Astrocyte of the spinal cord (primary cell): Measurements from ENCODE around the gene CCDC159.
"Not testable (repeated sequence)": the region's sequence is repeated elsewhere in the genome, so short reads cannot be mapped to it uniquely, and the experiment has no call there.

Experiments
- DNase-seq: peaks from one replicate; pipeline ENCODE4 v3.0.0; 2011; ENCODE audit warnings: low read depth, low spot score
- H3K4me3 ChIP-seq: 2 replicates; pipeline ENCODE4 v1.5.1; 2011; ENCODE audit warnings: low read depth, mild to moderate bottlenecking, low read length, moderate library complexity
- in situ Hi-C: cut with HindIII; loops from 2 replicates; pipeline ENCODE4 v1.10.0; 2017; ENCODE audit warnings: low sequenced_read_pairs
- TF ChIP-seq, protein P1 (sequence below): IDR thresholded peaks from 2 replicates; pipeline ENCODE4 v1.5.1; 2012; ENCODE audit warnings: low read depth, mild to moderate bottlenecking, low read length, inconsistent platforms

The CCDC159 gene

DNA sequence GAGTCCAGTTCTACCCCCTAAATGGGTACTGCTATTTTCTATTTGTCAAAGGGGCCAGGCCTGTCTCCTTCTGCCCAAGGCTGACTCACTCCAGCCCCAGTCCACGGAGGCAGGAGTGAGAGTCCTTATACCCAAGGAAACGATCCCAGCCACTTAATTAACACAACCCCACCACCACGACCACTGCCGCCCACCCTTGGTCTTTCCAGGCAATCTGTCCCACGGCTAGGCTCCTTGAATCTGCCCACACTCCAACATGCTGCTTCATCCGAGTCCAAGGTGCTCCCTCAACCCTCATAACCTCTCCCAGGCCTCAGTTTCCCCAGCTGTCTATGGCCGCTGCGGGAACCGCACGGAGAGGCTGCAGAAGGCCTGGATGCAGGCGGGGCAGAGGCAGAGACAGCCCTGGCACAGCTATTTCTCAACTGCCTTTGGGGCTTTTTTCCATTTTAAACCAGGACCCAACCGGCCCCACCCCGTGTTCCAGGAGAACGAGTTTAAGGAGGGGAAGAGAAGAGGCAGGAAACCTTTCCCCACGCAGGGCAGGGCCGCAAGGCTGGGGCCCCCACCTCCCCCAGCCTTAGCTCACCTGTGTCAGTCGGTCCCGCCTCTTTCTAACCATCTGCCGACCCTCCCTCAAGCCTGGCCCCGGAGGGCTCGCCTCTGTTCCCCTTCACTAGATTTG lies 7.6 kb upstream of the CCDC159 start:
- peak overlapping the region; percentile 47 for H3K4me3 ChIP-seq
- TF ChIP-seq, protein P1, sequence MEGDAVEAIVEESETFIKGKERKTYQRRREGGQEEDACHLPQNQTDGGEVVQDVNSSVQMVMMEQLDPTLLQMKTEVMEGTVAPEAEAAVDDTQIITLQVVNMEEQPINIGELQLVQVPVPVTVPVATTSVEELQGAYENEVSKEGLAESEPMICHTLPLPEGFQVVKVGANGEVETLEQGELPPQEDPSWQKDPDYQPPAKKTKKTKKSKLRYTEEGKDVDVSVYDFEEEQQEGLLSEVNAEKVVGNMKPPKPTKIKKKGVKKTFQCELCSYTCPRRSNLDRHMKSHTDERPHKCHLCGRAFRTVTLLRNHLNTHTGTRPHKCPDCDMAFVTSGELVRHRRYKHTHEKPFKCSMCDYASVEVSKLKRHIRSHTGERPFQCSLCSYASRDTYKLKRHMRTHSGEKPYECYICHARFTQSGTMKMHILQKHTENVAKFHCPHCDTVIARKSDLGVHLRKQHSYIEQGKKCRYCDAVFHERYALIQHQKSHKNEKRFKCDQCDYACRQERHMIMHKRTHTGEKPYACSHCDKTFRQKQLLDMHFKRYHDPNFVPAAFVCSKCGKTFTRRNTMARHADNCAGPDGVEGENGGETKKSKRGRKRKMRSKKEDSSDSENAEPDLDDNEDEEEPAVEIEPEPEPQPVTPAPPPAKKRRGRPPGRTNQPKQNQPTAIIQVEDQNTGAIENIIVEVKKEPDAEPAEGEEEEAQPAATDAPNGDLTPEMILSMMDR: no peak
- in situ Hi-C loops: no loop called here
- DNase-seq: no peak

DNA sequence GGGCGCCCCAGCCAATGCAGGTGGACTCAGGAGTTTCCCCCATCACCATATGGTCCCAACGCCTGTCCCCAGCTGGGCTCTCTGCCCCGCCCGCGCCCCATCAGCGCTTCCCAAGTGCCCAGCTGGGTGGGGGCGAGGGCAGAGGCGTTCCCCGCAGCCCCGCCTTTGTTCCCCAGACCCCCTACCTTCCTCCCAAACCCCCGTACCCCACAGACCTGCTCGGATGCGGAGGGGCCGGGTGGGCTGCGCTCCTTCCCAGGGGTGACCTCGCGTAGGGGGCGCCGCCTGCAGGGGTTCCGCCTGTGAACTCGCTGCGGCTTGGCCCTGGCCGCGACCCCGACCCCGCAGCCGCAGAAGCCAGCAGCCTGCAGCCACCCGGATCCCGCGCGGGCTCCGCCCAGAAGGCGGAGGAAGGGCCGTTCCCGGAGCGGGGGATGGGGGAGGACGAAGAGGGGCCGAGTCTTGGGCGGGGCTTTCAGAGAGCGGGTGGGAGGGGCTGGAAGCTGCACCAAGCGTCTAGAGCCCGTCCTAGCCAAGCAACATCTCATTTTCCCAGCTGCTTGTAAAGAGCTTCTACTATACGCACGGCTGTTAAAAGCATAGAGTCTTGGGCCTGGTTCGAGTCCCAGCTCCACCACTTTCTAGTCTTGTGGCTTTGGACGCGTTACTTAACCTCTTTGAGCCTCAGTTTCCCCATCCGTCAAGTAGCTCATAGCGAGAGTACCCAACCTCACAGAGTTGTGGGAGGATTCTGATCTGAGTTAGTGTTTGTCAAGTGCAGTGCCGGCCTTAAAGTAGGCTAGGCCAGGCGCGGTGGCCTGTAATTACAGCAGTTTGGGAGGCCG lies 6.8 kb upstream of the CCDC159 start, which contains the start of gene RAB3D:
Gene RAB3D, minus strand, starts transcription at position 404 of the 845 bp plus-strand sequence. CDS start 2,258 bp downstream, outside the sequence.
- peak; percentile 81 for DNase-seq
- TF ChIP-seq, protein P1: no peak
- H3K4me3 ChIP-seq: peak within 1 kb of the TSS; percentile 47
- in situ Hi-C loops: no loop called here

DNA sequence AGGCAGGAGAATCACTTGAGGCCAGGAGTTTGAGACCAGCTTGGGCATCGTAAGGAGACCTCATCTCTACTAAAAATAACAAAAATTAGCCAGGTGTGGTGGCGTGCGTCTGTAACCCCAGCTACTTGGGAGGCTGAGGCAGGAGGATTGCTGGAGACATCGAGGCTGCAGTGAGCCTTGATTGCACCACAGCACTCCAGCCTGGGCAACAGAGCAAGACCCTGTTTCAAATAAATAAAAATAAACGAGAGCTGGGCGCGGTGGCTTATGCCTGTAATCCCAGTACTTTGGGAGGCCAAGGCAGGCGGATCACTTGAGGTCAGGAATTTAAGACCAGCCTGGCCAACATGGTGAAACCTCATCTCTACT lies 6.2 kb upstream of the CCDC159 start:
- in situ Hi-C loops, H3K4me3 ChIP-seq, DNase-seq: not testable (repeated sequence)

DNA sequence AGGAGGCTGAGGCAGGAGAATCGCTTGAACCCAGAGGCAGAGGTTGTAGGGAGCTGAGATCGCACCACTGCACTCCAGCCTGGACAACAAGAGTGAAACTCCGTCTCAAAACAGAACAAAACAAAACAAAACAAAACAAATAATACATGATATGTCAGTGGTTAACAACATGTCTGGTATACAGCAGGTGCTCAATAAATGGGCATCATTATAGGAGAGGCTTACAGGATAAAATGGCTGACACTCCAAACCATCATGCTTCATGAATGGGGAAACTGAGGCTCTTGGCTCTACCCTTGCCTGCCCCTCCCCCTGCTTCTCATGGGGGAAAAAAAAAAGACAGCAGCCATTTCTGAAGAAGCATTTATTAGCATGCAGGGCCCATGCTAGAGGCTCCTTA lies 3.9 kb upstream of the CCDC159 start:
- no peak overlapping the region for H3K4me3 ChIP-seq
- DNase-seq: no peak
- in situ Hi-C loops: no loop called here
- TF ChIP-seq, protein P1: no peak

DNA sequence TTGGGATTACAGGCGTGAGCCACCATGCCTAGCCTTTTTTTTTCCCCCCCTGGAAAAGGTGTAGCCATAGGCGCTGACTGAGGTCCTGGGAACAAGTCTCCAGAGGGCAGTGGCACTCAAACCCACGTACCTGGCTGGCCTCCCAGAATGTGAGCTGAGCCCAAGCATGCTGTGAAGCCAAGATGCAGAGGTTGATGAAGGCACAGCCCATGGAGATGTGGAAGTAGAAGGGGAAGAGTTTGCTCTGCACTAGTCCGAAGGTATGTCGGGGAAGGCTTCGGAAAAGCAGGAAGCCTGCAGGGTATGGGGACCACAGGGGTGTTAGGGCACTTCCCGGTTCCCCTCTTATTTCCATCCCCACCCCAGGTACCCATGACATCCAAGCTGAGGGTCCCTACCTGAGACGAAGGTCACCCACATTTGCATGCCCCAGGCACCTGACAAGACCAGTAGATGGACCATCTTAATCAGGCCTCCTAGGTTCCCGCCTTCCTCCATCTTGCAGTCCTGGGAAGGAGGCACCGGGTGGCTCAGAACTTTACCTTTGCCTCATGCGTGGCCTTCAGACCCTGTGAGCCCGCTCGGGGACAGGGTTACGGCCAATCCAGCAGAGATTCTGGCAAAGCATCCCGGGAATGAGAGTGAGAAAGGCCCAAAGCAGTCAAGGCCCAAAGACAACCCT lies 1.1 kb upstream of the CCDC159 start:
- in situ Hi-C loops: no loop called here
- DNase-seq: no peak
- peak overlapping the region; percentile 71 for H3K4me3 ChIP-seq
- TF ChIP-seq, protein P1: no peak

DNA sequence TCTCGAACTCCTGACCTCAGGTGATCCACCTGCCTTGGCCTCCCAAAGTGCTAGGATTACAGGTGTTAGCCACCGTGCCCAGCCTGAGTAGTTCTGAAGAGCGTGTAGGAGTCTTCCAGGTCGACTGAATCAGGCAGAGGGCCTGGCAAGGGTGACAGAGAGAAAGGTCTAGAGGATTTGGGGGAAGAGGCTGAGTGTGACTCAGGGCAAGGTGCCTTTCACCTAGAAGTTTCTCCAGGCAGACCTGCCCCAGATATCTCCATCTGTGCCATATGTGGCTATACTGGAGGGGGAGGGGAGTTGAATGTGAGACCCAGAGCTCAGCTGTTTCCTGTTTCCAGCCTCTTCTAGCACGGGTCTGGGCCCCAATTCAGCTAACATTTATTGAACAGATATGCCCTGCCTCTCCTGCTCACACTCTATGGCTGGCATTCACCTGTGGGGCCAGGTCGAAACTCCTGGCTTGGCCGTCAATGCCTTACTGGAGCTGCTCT lies 1.3 kb downstream of the CCDC159 start:
- TF ChIP-seq, protein P1: no peak
- in situ Hi-C loops: no loop called here

More for the DNA sequence above, 1.3 kb downstream of the CCDC159 start:
- no peak for DNase-seq
- H3K4me3 ChIP-seq: no peak overlapping the region
